D721Med (cell line): ENCODE data around the gene CRYM.
"Not testable (repeated sequence)": the region's sequence is repeated elsewhere in the genome, so short reads cannot be mapped to it uniquely, and the experiment has no call there.

Experiments used
- DNase-seq: peaks from one replicate; pipeline ENCODE4 v3.0.0; 2011; ENCODE audit warnings: low spot score; ENCODE audit not compliant: insufficient read length
- FAIRE-seq: peaks from 2 replicates; lab custom pipeline; 2011; peaks lifted over from hg19 to GRCh38; lab: Jason Lieb, UNC
- CTCF ChIP-seq: IDR thresholded peaks from 2 replicates; pipeline ENCODE4 v1.5.1; 2012; ENCODE audit warnings: mild to moderate bottlenecking, control low read depth; ENCODE audit not compliant: insufficient read depth; ENCODE audit errors: missing control alignments

Gene CRYM

DNA sequence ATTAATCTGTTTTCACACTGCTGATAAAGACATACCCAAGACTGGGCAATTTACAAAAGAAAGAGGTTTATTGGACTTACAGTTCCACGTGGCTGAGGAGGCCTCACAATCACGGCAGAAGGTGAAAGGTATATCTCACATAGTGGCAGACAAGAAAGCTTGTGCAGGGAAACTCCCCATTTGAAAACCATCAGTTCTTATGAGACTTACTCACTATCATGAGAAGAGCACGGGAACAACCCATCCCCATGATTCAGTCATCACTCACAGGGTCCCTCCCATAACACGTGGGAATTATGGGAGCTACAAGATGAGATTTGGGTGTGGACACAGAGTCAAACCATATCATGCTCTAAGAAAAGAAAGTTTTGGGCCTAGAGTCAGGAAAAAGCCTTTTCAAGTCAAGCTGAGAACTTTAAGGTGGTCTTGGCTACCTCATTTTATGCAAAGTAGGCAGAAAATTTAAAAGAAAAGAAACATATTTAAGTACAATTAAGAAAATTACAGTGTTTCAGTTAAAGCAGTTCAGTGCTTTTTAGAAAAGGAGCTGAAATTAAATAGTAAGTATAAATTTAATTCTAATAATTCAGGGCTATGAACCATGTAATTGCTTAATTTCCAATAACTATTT is 24.9 kb upstream of the CRYM start:
- no peak for DNase-seq

GRCh38 chr16:21302454-21302853 is 24.4 kb upstream of the CRYM start:
- DNase-seq (no peak), FAIRE-seq (no peak)
- TF ChIP-seq CTCF = no peak

More for the DNA sequence above, 24.9 kb upstream of the CRYM start:
- no peak for TF ChIP-seq CTCF
- FAIRE-seq = no peak

GRCh38 chr16:21301895-21302291 is 23.8 kb upstream of the CRYM start:
- TF ChIP-seq CTCF = no peak
- DNase-seq (no peak), FAIRE-seq (no peak)

DNA sequence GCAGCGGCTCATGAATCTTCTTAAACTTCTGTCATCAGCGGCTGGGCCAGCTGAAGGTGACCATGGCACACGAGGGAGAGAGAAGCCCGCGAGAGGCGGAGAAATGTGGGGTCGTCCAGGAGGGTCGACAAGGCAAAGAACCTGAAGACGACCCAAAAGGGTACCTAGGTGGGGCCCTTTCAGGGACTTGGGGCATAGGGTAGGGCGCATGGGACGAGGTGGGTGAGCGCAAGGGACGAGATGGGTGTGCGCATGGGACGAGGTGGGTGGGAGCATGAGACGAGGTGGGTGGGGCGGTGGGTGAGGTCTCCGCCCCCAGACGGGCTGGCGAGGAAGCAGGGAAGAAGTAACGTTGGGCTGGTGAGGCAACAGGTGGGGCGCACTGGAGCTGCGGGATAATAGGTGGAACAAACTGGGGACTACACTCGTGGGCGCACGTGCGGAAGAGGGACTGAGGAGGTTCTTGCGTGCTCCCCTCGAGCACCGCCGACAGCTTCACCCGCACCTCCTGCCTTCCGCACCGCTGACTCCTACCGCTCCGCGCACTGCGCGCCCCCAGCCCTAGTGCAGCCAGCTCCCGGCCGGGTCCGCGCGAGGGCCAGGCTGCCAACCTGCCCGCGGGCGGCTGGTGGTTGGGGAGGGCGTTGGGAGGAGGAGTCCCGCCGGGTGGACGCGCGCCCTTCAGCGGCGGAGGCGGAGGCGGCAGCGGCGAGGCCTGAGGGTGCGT is 23.2 kb upstream of the CRYM start:
- TF ChIP-seq CTCF = peak; percentile 2
- no peak for FAIRE-seq

DNA sequence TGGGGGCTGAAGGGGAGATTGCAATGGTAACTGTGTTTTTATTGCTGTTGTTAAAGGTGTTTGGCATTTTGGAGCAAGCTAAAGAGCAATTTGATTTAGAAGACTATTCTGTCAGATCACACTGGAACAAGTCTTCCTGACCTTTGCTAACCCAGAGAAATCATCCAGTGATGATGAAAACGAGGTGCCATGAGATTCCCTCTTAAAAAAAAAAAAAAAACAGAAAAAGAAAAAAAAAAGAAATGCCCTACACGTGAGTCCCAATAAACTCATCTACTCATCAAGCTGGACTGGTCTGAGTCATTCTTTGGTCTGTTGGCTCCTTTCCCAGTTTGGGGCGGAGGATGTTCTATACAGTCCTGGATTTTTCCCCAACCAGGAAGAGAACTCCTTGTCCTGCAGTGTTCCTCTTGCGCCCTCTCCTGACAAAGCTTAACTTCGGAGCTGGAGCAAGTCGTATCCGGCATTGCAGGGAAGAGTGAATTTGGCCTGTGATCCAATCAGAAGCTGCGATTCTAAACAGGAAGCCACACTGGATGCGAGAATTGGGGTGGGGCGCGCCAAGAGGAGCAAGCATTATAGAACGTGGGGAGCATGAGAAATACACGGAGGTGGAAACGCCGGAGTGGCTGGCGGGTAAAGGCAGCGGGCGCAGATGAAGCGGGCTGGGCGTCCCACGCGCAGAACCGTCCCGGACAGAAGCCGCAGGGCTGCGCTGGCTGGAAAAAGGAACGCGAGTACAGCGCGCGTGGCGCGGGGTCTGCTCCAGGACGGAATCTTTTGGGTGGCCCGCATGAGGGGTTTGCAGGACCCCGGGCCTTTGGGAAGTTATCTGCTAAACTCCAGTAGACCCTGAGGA is 22.4 kb upstream of the CRYM start:
- FAIRE-seq = no peak
- TF ChIP-seq CTCF = peak; percentile 93
- no peak for DNase-seq

More for the DNA sequence above, 23.2 kb upstream of the CRYM start:
- no peak for DNase-seq

DNA sequence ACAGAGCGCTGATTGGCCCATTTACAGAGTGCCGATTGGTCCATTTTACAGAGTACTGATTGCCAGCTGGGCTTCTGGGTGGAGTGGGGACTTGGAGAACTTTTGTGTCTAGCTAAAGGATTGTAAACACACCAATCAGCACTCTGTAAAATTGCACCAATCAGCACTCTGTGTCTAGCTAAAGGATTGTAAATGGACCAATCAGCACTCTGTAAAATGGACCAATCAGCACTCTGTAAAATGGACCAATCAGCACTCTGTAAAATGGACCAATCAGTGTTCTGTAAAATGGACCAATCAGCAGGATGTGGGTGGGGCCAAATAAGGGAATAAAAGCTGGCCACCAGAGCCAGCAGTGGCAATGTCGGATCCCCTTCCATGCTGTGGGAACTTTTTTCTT is 11.7 kb upstream of the CRYM start:
- not testable (repeated sequence) for DNase-seq, FAIRE-seq

GRCh38 chr16:21285314-21285713 is 7.2 kb upstream of the CRYM start:
- no peak for TF ChIP-seq CTCF
- FAIRE-seq = no peak
- DNase-seq = no peak
